MM.1S (cell line): ENCODE measurements around the gene DMPK.

Experiments
- EZH2 ChIP-seq: fragments of 300-600 bp; sonication (generic); optimal IDR thresholded peaks from 2 replicates; pipeline ENCODE3; 2017; ENCODE audit warnings: low read depth, mild to moderate bottlenecking, antibody characterized with exemption, low read length, mixed read lengths
- EZH2phosphoT487 ChIP-seq: fragments of 300-600 bp; sonication (generic); IDR thresholded peaks from 2 replicates; pipeline ENCODE4 v1.6.1; 2018; ENCODE audit warnings: antibody characterized with exemption, low read length
- TF ChIP-seq, protein P1 (sequence below): fragments of 300-600 bp; sonication (generic); IDR thresholded peaks from 2 replicates; pipeline ENCODE4 v1.5.1; 2016; ENCODE audit warnings: antibody characterized with exemption, low read length, mixed read lengths

DNA sequence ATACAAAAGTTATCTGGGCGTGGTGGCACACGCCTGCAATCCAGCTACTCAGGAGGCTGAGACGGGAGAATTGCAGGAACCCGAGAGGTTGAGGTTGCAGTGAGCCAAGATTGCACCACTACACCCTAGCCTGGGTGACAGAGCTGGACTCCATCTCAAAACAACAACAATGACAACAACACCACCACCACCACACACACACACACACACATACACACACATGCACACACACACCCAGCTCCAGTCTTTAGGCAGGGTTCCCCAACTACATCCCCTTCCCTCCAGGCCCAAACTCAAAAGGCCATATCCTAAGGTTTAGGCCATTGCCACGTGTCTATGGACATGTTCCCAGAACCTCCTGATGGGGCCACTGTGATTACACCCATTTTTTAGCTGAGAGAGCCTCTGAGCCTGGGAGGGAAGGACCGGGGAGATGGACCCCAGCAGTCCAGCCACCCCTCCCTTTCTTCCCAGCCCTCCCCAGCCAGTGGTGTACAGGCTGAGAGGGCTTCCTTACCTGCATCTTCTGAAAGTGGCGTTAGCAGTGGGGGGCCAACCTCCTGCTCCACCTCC lies 19.4 kb upstream of the DMPK start:
- TF ChIP-seq, protein P1, sequence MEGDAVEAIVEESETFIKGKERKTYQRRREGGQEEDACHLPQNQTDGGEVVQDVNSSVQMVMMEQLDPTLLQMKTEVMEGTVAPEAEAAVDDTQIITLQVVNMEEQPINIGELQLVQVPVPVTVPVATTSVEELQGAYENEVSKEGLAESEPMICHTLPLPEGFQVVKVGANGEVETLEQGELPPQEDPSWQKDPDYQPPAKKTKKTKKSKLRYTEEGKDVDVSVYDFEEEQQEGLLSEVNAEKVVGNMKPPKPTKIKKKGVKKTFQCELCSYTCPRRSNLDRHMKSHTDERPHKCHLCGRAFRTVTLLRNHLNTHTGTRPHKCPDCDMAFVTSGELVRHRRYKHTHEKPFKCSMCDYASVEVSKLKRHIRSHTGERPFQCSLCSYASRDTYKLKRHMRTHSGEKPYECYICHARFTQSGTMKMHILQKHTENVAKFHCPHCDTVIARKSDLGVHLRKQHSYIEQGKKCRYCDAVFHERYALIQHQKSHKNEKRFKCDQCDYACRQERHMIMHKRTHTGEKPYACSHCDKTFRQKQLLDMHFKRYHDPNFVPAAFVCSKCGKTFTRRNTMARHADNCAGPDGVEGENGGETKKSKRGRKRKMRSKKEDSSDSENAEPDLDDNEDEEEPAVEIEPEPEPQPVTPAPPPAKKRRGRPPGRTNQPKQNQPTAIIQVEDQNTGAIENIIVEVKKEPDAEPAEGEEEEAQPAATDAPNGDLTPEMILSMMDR, result no peak
- no peak for TF ChIP-seq EZH2phosphoT487
- TF ChIP-seq EZH2, result no peak
